IPS-18c (cell line): Measurements from ENCODE around the gene OR6Q1.
"Not testable (repeated sequence)": the region's sequence is repeated elsewhere in the genome, so short reads cannot be mapped to it uniquely, and the experiment has no call there.

Source experiments
- H3K4me3 ChIP-seq: 2 replicates; pipeline ENCODE4 v1.7.0; 2013; ENCODE audit warnings: low read depth, mild to moderate bottlenecking, low read length, moderate library complexity; ENCODE audit not compliant: insufficient read depth
- H3K9me3 ChIP-seq: one replicate; pipeline ENCODE4 v1.6.1; 2013; ENCODE audit warnings: mild to moderate bottlenecking, low read length, moderate library complexity; ENCODE audit not compliant: control insufficient read depth, insufficient read depth

Gene OR6Q1, protein sequence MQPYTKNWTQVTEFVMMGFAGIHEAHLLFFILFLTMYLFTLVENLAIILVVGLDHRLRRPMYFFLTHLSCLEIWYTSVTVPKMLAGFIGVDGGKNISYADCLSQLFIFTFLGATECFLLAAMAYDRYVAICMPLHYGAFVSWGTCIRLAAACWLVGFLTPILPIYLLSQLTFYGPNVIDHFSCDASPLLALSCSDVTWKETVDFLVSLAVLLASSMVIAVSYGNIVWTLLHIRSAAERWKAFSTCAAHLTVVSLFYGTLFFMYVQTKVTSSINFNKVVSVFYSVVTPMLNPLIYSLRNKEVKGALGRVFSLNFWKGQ

DNA sequence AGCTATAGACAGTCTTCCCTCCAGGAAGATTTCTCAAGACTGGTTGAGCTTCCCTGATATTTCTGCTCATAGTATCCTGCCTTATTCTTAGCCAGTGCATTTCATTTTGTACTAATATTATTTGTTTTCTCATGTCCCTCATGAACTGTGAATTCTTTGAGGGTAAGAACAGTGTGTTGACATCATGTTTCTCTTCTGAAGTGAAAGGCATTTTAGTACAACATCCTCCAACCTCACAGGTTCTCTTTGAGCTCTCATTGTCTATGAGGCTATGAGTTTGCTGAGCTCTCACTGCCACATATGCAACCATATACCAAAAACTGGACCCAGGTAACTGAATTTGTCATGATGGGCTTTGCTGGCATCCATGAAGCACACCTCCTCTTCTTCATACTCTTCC, at the start of gene OR6Q1:
Gene OR6Q1 (plus strand): TSS at position 301 of the 400 bp plus-strand sequence. CDS start 0 bp downstream, at position 301.
- Histone ChIP-seq H3K4me3 (no peak within 1 kb of the TSS), H3K9me3 (no peaks in the 10 kb centered on the region)

DNA sequence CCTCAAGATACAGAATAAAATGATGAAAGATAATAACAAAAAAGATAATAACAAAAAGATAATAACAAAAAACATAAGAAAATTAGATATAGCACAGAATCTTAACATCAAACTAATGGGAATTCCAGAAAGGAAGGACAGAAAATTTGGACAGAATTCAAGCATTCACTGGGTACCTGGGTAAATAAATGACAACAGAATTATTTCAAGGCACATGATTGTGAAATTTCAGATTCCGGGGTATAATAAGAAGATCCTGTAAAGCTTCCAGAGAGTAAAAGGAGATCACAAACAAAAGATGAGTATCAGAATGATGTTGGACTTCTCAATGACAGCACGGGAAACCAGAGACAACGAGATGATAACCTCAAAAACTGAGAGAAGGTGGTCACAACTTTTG, 49.2 kb upstream of the OR6Q1 start:
- H3K9me3 ChIP-seq = no peaks in the 10 kb centered on the region

DNA sequence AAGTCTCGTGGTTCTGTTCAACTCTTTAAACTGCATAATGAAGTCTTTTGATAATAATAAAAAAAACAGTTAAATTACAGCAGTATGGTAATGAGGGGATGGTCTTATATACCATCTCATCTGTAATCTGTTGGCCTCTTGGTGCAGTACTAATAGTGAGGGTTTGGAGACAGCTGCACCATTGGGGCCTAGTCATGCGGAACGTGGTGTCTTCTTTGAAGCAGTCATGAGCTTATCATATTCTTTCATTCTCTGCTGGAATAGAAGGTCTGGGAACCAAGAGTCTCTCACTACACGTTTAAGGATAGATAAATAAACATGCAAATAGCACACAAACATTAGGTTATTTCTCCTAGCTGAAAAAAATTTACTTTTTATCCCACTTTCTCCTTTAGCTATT, 48.0 kb upstream of the OR6Q1 start:
- no peak overlapping the region for H3K4me3 ChIP-seq
- no peaks in the 10 kb centered on the region for H3K9me3 ChIP-seq

More for the DNA sequence above, 49.2 kb upstream of the OR6Q1 start:
- H3K4me3 ChIP-seq = no peak overlapping the region

DNA sequence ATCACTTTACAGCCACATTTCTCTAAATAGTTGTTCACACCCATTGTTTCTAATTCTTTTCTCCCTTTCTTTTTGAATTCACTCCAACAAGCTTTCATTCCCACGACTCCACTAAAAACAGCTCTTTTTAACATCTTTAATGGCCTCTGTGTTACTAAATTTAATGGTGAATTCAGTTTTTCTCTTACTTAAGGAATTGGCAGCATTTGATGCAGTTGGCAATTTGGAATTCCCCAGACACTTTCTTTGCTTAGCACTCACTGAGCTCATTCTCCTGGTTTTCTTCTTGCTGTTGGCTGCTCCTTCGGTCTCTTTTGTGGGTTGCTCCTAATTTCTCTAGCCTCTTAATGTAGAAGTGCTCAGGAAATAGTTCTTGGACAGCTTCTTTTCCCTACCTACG, 47.6 kb upstream of the OR6Q1 start:
- no peak overlapping the region for H3K4me3 ChIP-seq
- H3K9me3 ChIP-seq = no peaks in the 10 kb centered on the region

DNA sequence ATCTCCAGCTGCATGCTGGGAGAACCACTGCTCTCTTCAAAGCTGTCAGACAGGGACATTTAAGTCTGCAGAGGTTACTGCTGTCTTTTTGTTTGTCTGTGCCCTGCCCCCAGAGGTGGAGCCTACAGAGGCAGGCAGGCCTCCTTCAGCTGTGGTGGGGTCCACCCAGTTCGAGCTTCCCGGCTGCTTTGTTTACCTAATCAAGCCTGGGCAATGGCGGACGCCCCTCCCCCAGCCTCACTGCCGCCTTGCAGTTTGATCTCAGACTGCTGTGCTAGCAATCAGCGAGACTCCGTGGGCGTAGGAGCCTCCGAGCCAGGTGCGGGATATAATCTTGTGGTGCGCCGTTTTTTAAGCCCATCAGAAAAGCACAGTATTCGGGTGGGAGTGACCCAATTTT, 31.2 kb upstream of the OR6Q1 start:
- not testable (repeated sequence) for H3K4me3 ChIP-seq, H3K9me3 ChIP-seq

DNA sequence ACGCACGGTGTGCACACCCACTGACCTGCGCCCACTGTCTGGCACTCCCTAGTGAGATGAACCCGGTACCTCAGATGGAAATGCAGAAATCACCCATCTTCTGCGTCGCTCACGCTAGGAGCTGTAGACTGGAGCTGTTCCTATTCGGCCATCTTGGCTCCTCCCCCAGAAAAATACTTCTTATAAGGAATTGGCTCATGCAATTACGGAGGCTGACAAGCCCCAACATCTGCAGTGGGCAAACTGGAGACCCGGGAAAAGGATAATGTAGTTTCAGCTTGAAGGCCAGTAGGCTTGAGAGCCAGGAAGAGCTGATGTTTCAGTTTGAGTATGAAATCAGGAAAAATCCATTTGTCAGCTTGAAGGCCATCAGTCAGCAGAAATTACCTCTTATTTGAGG, 30.7 kb upstream of the OR6Q1 start:
- not testable (repeated sequence) for H3K9me3 ChIP-seq, H3K4me3 ChIP-seq

DNA sequence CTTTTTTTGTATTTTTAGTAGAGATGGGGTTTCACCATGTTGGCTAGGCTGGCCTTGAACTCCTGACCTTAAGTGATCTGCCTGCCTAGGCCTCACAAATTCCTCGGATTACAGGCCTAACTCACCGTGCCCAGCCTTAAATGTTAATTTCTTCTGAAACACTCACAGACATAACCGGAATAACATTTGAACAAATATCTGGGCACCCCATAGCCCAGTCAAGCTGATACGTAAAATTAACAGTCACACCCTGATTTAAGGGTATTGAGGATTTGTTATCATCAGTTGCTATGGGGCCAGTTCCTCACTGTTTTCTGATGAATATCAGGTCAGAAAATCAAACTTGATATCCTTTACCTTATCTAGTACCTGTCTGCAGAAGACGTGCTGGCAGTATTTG, 30.1 kb upstream of the OR6Q1 start:
- no peak overlapping the region for H3K4me3 ChIP-seq
- no peaks in the 10 kb centered on the region for H3K9me3 ChIP-seq

DNA sequence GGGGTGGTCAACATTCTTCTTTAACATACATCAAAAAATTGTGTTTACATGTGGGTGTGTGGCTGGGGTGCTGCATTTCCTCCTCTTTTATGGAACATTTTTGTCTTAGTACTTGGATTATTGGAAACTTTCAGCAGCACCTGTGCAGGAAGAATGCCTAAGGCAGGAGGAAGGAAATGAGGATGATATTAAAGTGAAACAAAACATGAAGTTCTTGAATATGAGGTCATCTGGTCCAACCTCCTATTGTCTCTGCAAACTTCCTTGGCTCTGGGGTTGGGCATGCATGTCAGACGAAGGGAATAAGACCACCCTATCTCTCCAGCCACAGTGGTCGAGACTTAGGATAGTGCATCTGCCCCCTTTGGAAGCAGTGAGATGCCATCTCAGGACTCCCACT, 27.7 kb upstream of the OR6Q1 start:
- Histone ChIP-seq H3K4me3 (no peak overlapping the region), H3K9me3 (peaks cover 3% of the 10 kb centered on the region)

DNA sequence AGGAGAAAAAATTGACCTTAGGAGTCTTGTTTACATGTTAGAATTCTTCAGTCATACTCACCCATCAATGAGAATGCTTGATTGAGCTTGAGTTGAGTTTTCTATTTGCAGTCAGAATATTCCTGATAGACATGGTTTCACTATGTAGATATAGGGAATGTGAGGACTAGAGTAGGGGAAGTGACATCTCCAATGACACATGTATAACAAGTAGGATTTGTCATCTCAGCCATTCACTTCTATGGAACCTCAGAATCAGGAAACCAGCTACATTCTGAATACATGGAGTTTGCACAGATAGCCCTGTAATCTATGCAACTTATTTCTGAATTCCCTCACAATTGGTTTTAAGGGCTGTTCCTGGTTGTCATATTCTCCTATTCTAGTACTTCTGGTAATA, 27.2 kb upstream of the OR6Q1 start:
- peaks cover 3% of the 10 kb centered on the region for H3K9me3 ChIP-seq

DNA sequence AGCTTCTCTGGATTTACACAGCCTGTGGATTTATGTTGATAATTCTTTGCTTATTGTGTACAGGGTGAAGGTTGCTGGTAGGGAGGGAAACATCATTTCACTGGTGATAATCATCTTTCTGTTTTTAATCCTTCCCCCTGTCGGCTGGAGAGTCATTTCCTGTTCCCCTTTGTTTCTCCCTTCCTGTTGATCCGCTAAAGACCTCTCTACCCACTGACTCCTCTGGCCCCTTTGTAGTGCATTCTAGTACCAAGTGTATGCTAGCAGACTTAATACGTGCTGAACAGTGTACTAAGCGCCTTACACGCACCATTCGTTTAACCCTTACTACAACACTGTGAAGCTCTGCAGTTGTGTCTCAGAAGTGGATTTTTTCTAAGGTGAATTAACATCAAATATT, 26.1 kb upstream of the OR6Q1 start:
- no peak overlapping the region for H3K4me3 ChIP-seq
- peaks cover 3% of the 10 kb centered on the region for H3K9me3 ChIP-seq

More for the DNA sequence above, 27.2 kb upstream of the OR6Q1 start:
- no peak overlapping the region for H3K4me3 ChIP-seq

DNA sequence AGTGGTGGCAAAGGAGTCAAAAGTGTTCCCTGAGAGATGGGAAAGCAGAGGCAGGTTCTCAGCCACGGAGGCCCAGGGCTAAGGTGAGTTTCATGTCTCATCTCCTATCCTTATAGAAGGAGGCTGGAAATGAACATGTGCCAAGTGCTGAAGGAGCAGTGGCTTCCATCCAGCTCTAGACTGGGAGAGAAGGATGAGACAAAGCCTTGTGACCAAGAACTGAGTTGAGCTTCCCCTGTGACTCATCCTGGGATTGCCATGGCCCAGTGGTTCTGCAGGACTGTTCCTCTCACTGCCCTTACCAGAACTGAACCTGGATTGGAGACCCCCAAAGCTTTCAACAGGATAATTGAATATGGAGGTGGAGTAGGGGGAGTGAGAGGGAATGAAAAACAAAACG, 23.8 kb upstream of the OR6Q1 start:
- no peak overlapping the region for H3K4me3 ChIP-seq

DNA sequence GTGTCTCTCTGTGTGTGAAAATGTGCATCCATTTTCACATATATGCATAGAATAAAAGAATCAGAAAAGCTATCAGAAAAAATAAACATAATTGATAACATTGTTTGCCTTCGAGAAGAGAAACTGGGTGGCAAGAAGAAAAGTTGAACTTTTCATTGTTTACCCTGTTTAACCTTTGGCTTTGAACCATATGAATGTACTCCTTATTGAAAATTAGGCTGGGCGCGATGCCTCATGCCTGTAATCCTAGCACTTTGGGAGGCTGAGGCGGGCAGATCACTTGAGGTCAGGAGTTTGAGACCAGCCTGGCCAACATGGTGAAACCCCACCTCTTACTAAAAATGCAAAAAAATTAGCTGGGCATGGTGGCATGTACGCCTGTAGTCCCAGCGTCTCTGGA, 19.0 kb upstream of the OR6Q1 start:
- Histone ChIP-seq H3K4me3 (no peak overlapping the region), H3K9me3 (peaks cover 3% of the 10 kb centered on the region)

More for the DNA sequence above, 23.8 kb upstream of the OR6Q1 start:
- H3K9me3 ChIP-seq = peaks cover 3% of the 10 kb centered on the region

DNA sequence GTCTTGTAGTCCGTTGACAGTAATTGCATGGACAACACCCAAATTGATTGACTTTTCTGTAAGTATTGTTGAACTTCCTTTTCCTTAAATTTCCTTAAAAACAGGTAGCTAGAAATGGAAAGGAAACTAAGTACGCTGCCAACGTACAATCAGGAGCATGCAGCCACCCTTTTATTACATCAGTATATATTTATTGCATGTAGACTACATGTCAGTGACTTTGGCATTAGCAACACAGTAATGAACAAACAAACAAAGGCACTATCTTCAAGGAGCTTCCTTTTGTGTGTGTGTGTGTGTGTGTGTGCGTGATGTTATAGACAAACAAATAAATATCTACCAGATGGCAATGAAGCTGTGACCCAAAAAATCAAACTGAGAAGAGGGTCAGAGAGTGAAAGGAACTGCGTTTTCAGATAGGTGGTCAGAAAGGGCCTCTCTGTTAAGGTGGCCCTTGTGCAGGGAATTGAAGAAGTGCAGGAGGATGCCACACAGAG, 7.3 kb upstream of the OR6Q1 start, which contains the start of gene OR9Q1:
Gene OR9Q1 (plus strand): TSS at position 447 of the 497 bp plus-strand sequence. CDS start 155,564 bp downstream, outside the sequence.
- no peak within 1 kb of the TSS for H3K4me3 ChIP-seq
- H3K9me3 ChIP-seq = no peaks in the 10 kb centered on the region

DNA sequence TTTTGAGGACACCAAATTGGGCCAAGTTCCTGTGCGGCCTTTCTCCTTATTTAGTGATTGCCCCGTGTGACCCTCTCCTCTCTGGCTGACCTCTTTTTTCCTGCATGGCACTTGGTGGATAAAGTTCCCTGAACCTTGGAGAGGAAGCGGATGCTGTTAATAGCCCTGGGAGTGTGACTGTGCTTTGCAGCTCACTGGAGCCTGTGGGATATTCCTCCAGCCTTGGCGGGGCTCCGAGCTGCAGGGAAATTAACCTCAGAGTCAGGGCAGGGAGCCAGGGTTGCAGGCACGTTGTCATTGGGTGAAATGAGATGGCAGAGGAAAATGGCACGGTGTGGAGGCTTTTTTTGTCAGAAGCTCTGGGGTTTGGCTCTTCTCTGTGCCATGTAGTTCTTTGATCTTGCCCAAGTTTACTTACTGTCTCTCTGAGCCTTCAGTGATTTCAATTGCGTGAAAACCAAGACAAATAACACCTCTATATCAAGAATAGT, 6.1 kb upstream of the OR6Q1 start:
- Histone ChIP-seq H3K9me3 (no peaks in the 10 kb centered on the region), H3K4me3 (no peak overlapping the region)

DNA sequence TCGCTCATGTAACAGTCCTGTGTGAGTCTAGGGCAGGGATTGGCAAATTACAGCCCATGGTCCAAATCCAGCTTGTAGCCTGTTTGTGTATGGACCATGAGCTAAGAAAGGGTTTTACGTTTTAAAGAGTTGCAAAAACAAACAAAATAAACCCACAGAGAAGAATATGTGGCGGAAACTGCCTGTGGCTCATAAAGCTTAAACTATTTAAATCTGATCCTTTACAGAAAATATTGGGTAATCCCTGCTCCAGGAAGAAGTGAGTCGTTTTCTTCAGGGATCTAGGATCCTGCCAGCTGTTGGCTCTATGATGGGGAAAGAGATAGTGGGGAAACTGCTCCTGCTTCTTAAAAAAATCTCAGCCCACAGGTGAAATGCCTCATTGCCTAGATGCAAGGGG, 3.4 kb upstream of the OR6Q1 start:
- no peak overlapping the region for H3K4me3 ChIP-seq

DNA sequence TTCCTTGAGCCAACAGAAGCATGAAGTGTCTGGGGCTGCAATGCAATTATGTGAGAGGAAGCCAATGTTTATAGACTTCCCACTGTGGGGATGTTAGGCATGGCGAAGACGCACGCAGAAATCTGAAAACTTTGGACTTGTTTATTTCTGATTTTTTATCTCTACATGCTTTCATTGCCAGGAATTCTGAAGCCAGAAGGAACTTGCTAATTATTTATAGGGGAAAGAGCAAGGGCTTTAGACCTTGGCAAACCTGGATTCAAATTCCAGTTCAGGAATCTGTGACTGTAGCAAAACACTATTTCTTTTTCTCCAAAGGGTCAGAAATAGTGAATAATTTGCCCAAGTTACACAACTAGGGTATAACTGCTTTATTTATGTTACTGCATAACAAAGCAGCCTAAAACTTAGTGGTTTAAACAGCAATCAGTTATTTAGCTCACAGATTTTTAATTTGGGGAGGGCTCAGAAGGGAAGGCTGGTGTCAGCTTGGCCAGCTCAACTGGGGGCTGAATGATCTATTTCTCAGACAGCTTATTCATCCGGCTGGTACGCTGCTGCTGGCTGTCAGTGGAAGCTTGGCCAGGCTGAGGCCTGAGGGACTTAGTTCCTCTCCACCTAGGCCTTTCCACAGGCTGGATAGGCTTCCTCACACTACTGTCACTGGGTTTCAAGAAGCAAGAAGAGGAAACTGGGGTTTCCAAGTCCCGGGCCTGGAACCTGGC, 1.9 kb upstream of the OR6Q1 start:
- no peaks in the 10 kb centered on the region for H3K9me3 ChIP-seq
- no peak overlapping the region for H3K4me3 ChIP-seq

More for the DNA sequence above, 3.4 kb upstream of the OR6Q1 start:
- H3K9me3 ChIP-seq = no peaks in the 10 kb centered on the region

DNA sequence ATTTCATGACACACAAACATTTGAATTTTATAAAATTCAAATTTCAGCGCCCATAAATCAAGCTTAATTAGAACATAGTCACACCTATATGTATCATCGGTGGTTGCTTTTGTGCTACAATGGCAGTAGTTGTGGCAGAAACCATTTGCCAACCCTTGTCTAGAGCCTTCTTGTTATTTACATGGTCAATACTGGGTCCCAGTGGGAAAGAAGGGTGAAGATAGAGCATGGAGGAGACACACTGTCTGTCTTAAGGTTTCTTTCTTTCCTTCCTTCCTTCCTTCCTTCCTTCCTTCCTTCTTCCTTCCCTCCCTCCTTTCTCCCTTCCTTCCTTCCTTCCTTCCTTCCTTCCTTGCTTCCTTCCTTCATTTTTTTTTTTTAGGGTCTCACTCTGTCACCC, 3.7 kb downstream of the OR6Q1 start:
- Histone ChIP-seq H3K4me3 (no peak overlapping the region), H3K9me3 (no peaks in the 10 kb centered on the region)

DNA sequence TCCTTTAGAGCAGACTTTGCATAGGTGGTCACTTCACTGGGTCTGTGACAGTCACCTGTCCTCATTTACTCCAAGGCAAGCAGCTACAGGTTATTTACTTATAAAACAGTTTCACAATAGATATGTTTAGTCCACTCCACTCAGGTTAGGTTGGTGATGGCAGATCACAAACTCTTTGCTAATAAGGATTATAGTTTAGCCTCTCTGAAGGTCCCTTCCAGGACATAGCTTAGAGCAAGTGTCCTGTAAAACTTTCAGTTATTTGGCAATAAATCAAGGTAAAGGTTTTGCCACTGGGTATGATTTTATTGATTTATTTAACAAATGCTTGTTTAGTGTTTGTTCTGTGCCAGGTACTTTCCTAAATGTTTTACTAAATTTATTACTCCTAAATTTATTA, 8.8 kb downstream of the OR6Q1 start:
- H3K4me3 ChIP-seq = no peak overlapping the region
- no peaks in the 10 kb centered on the region for H3K9me3 ChIP-seq
